ENCODE measurements around the gene CRIM1. TPM values are rescaled to one million over a fixed set of nuclear protein-coding genes. Genes with fewer than 3 reads are reported as not detected.

The CRIM1 gene
- total RNA-seq, 4 donors from 2014 or later = 93.2 to 194 (median 119) TPM

- H3K4me3 ChIP-seq = no peak overlapping the region
- ATAC-seq (peak in 1 of 2 donors; percentile 43), DNase-seq (peak in 1 of 2 donors; percentile 32)
- no peaks in the 10 kb centered on the region for H3K27me3 ChIP-seq
- peaks cover 36 to 40% of the 10 kb centered on the region in 2 donors for H3K4me1 ChIP-seq
- peaks cover 0 to 53% of the 10 kb centered on the region in 2 donors for H3K36me3 ChIP-seq
- TF ChIP-seq CTCF (IDR thresholded peaks at IDR 0.05 in 4 of 5, conservative IDR thresholded peaks at IDR 0.05 in 1 of 5) (no peak), POLR2A (IDR thresholded peaks at IDR 0.05) (no peak)
- intact Hi-C loops (cut with DNase I; ENCODE audit: low total_unique reads) (no loop called here), in situ Hi-C loops (cut with MboI; ENCODE audit: low sequenced_read_pairs in 4 of 4) (no loop called here)
- H3K27ac ChIP-seq = peak overlapping the region; percentile 29 to 63 (median 34)
- H3K9me3 ChIP-seq = no peaks in the 10 kb centered on the region
Observed at GRCh38 chr2:36441065-36441625, 85.6 kb downstream of the CRIM1 start.

GRCh38 chr2:36441816-36442215 lies 86.2 kb downstream of the CRIM1 start:
- no peak overlapping the region for H3K4me3 ChIP-seq
- H3K36me3 ChIP-seq = peaks cover 0 to 58% of the 10 kb centered on the region in 2 donors
- DNase-seq (no peak), ATAC-seq (no peak)
- in situ Hi-C loops (cut with MboI; ENCODE audit: low sequenced_read_pairs in 4 of 4) (no loop called here), intact Hi-C loops (cut with DNase I; ENCODE audit: low total_unique reads) (no loop called here)
- H3K27me3 ChIP-seq = no peaks in the 10 kb centered on the region
- H3K4me1 ChIP-seq = peaks cover 36 to 40% of the 10 kb centered on the region in 2 donors
- peak overlapping the region in 3 of 4 donors; percentile 29 to 63 (median 30) for H3K27ac ChIP-seq
- no peak for TF ChIP-seq POLR2A (IDR thresholded peaks at IDR 0.05)
- H3K9me3 ChIP-seq = no peaks in the 10 kb centered on the region

GRCh38 chr2:36444216-36444936 lies 88.8 kb downstream of the CRIM1 start:
- Histone ChIP-seq H3K4me1 (peaks cover 44 to 48% of the 10 kb centered on the region in 2 donors), H3K4me3 (no peak overlapping the region), H3K9me3 (no peaks in the 10 kb centered on the region), H3K27ac (no peak overlapping the region), H3K36me3 (peaks cover 0 to 73% of the 10 kb centered on the region in 2 donors), H3K27me3 (no peaks in the 10 kb centered on the region)
- TF ChIP-seq POLR2A (IDR thresholded peaks at IDR 0.05) (no peak), CTCF (IDR thresholded peaks at IDR 0.05 in 4 of 5, conservative IDR thresholded peaks at IDR 0.05 in 1 of 5) (no peak)
- intact Hi-C loops (cut with DNase I; ENCODE audit: low total_unique reads) = no loop called here
- in situ Hi-C loops (cut with MboI; ENCODE audit: low sequenced_read_pairs in 4 of 4) = no loop called here
- ATAC-seq (no peak), DNase-seq (no peak)

GRCh38 chr2:36445185-36445866 lies 89.7 kb downstream of the CRIM1 start:
- in situ Hi-C loops (cut with MboI; ENCODE audit: low sequenced_read_pairs in 4 of 4) (no loop called here), intact Hi-C loops (cut with DNase I; ENCODE audit: low total_unique reads) (no loop called here)
- Histone ChIP-seq H3K4me3 (no peak overlapping the region), H3K27ac (no peak overlapping the region), H3K36me3 (peaks cover 0 to 73% of the 10 kb centered on the region in 2 donors), H3K4me1 (peaks cover 44 to 48% of the 10 kb centered on the region in 2 donors), H3K27me3 (no peaks in the 10 kb centered on the region), H3K9me3 (no peaks in the 10 kb centered on the region)
- ATAC-seq (no peak), DNase-seq (no peak)
- TF ChIP-seq POLR2A (IDR thresholded peaks at IDR 0.05) (no peak), CTCF (IDR thresholded peaks at IDR 0.05 in 4 of 5, conservative IDR thresholded peaks at IDR 0.05 in 1 of 5) (no peak)

GRCh38 chr2:36446294-36446693 lies 90.7 kb downstream of the CRIM1 start:
- in situ Hi-C loops (cut with MboI; ENCODE audit: low sequenced_read_pairs in 4 of 4) (no loop called here), intact Hi-C loops (cut with DNase I; ENCODE audit: low total_unique reads) (no loop called here)
- H3K36me3 ChIP-seq = peaks cover 0 to 69% of the 10 kb centered on the region in 2 donors
- H3K4me1 ChIP-seq = peaks cover 44 to 49% of the 10 kb centered on the region in 2 donors
- no peak overlapping the region for H3K27ac ChIP-seq
- TF ChIP-seq POLR2A (IDR thresholded peaks at IDR 0.05) = no peak
- TF ChIP-seq CTCF (IDR thresholded peaks at IDR 0.05 in 4 of 5, conservative IDR thresholded peaks at IDR 0.05 in 1 of 5) = no peak
- no peaks in the 10 kb centered on the region for H3K27me3 ChIP-seq
- ATAC-seq = no peak
- H3K4me3 ChIP-seq = no peak overlapping the region
- no peaks in the 10 kb centered on the region for H3K9me3 ChIP-seq
- DNase-seq = no peak
